Activated naive CD8-positive, alpha-beta T cell treated with anti-CD3 and anti-CD28 coated beads, Interleukin-2, amount 10 ng/mL, durations not matched to agents 7 days and 5 days (primary cell): ENCODE measurements around the gene HAO1. TPM values are rescaled to one million over a fixed set of nuclear protein-coding genes. Genes with fewer than 3 reads are reported as not detected.
"Not testable (repeated sequence)": the region's sequence is repeated elsewhere in the genome, so short reads cannot be mapped to it uniquely, and the experiment has no call there.

ENCODE experiments used
- ATAC-seq: fragments of 150-1000 bp; cut with Tn5 transposase; one replicate; pipeline ENCODE4 v1.10.0; 2021; ENCODE audit warnings: low read depth, moderate library complexity
- POLR2A ChIA-PET: fragments of 350-600 bp; sonication (Branson Sonifier 250); formaldehyde crosslinking; loops from one replicate; lab custom pipeline; 2021; ENCODE audit warnings: antibody characterized with exemption; lab: Charles Lee
- DNase-seq: peaks from one replicate; pipeline ENCODE4 v3.0.0; 2021
- H3K27ac Mint-ChIP-seq: one replicate; pipeline ENCODE4 v1.8.0; 2022; ENCODE audit warnings: mild to moderate bottlenecking, mixed read lengths
- H3K27me3 Mint-ChIP-seq: one replicate; pipeline ENCODE4 v1.8.0; 2022; ENCODE audit warnings: mild to moderate bottlenecking, moderate library complexity, mixed read lengths
- H3K36me3 Mint-ChIP-seq: one replicate; pipeline ENCODE4 v1.8.0; 2021; ENCODE audit warnings: mild to moderate bottlenecking, mixed read lengths
- H3K4me1 Mint-ChIP-seq: one replicate; pipeline ENCODE4 v1.8.0; 2021; ENCODE audit warnings: mixed read lengths
- H3K4me3 Mint-ChIP-seq: one replicate; pipeline ENCODE4 v1.8.0; 2022; ENCODE audit warnings: mild to moderate bottlenecking, moderate library complexity, mixed read lengths
- H3K9me3 Mint-ChIP-seq: one replicate; pipeline ENCODE4 v1.8.0; 2021; ENCODE audit warnings: mixed read lengths
- total RNA-seq, 2 experiments: library from RNA; stranded (reverse); gene quantifications; one replicate each; pipeline ENCODE4 v1.2.3, GENCODE V29; 2021

HAO1 gene
- total RNA-seq, 2 experiments from 2014 or later = not detected

DNA sequence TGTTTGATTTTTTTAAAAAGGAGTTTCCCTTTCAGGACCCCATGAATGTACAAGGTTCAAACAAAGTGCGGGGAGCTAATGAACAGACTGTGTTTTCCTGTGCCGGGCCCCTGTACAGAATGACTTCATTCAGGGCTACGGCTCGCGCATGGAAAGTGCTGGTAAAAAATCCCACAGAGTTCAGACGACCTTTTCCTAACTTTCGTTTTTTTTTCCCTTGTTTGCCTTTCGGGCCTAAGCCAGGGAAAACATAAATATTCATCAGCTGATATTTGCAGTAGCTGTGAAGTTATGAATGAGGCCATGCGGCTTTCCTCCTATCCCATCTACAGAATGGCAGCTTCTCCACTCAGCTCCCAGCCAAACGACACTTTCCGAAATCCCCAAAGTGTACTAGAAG, 74.0 kb downstream of the HAO1 start:
- Mint-ChIP-seq H3K4me1 (no peaks in the 10 kb centered on the region), H3K36me3 (no peaks in the 10 kb centered on the region), H3K27me3 (no peaks in the 10 kb centered on the region), H3K9me3 (no peaks in the 10 kb centered on the region), H3K27ac (no peak overlapping the region), H3K4me3 (no peak overlapping the region)
- no peak for DNase-seq
- ATAC-seq = no peak
- POLR2A ChIA-PET = no interaction called here

- DNase-seq (no peak), ATAC-seq (no peak)
- H3K36me3 Mint-ChIP-seq = no peaks in the 10 kb centered on the region
- no peak overlapping the region for H3K4me3 Mint-ChIP-seq
- no peak overlapping the region for H3K27ac Mint-ChIP-seq
- POLR2A ChIA-PET = no interaction called here
- no peaks in the 10 kb centered on the region for H3K9me3 Mint-ChIP-seq
- H3K27me3 Mint-ChIP-seq = no peaks in the 10 kb centered on the region
- H3K4me1 Mint-ChIP-seq = peaks cover 3% of the 10 kb centered on the region
Measured at GRCh38 chr20:7859356-7859802, 80.9 kb downstream of the HAO1 start.

- ATAC-seq (no peak), DNase-seq (no peak)
- no peaks in the 10 kb centered on the region for H3K9me3 Mint-ChIP-seq
- POLR2A ChIA-PET = no interaction called here
- H3K4me1 Mint-ChIP-seq = peaks cover 3% of the 10 kb centered on the region
- no peaks in the 10 kb centered on the region for H3K27me3 Mint-ChIP-seq
- H3K27ac Mint-ChIP-seq = no peak overlapping the region
- H3K4me3 Mint-ChIP-seq = no peak overlapping the region
- no peaks in the 10 kb centered on the region for H3K36me3 Mint-ChIP-seq
Measured at GRCh38 chr20:7858734-7859250, 81.5 kb downstream of the HAO1 start.

DNA sequence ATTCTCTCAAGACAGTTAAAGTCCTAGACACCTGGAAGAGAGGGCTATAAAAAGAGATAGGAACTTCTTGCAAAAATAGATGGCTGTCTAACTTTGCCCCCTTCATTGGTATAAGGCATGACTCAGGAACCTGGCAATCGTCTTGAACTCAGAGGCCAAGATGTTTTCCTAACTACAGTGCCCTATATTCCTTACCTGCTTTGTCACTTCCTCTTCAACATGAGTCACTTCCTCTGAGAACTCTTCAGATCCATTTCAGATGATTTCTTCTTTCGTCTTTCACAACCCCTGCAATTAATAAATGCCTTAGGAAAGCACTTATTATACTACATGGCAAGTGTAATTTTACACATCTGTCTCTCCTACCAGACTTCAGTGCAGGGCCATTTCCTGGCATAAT, 83.5 kb downstream of the HAO1 start:
- Mint-ChIP-seq H3K27me3 (no peaks in the 10 kb centered on the region), H3K9me3 (no peaks in the 10 kb centered on the region), H3K36me3 (no peaks in the 10 kb centered on the region), H3K4me3 (no peak overlapping the region), H3K4me1 (peaks cover 3% of the 10 kb centered on the region), H3K27ac (no peak overlapping the region)
- no peak for DNase-seq
- POLR2A ChIA-PET = no interaction called here
- ATAC-seq = no peak

DNA sequence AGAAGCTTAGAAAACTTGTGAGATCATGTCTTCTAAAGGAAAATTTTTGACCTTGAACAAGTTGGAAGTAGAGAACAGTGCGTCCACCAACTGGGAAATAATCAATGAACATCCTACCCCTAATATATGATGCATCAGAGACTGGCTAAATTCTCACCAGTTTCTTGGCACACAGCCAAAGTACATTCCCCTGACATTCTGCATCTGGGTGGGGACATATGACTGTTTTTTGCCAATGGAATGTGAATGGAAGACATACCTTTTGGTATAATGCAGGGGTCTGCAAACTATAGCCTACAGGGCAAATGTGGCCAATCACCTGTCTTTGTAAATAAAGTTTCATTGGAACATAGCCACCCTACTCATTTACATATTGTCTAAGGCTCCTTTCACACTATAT, 84.7 kb downstream of the HAO1 start:
- H3K27me3 Mint-ChIP-seq = peaks cover 2% of the 10 kb centered on the region
- no peak overlapping the region for H3K4me3 Mint-ChIP-seq
- H3K9me3 Mint-ChIP-seq = no peaks in the 10 kb centered on the region
- POLR2A ChIA-PET = no interaction called here
- no peak overlapping the region for H3K27ac Mint-ChIP-seq
- DNase-seq (no peak), ATAC-seq (no peak)
- H3K36me3 Mint-ChIP-seq = no peaks in the 10 kb centered on the region
- H3K4me1 Mint-ChIP-seq = peaks cover 3% of the 10 kb centered on the region

DNA sequence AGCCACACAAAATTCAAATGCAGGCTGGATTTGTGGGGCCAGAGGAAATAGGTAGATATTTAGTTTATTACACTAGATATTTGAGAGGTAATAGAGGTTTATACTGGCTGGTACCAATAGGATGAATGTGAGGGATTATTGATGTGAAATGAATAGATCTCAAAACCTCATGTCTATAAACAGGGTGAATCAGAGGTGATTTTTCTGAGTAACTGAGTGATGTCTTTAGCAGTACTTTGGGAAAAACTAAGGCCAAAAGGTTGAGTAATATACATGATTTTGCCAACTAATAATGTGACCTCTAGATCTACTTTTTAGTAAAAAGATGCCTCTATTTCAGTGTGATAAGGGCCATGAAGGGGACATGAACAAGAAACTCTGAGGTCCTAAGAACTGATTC, 86.8 kb downstream of the HAO1 start:
- peaks cover 3% of the 10 kb centered on the region for H3K4me1 Mint-ChIP-seq
- H3K4me3 Mint-ChIP-seq = no peak overlapping the region
- H3K9me3 Mint-ChIP-seq = no peaks in the 10 kb centered on the region
- H3K27me3 Mint-ChIP-seq = peaks cover 4% of the 10 kb centered on the region
- POLR2A ChIA-PET = no interaction called here
- H3K36me3 Mint-ChIP-seq = no peaks in the 10 kb centered on the region
- DNase-seq = no peak
- no peak for ATAC-seq
- no peak overlapping the region for H3K27ac Mint-ChIP-seq

DNA sequence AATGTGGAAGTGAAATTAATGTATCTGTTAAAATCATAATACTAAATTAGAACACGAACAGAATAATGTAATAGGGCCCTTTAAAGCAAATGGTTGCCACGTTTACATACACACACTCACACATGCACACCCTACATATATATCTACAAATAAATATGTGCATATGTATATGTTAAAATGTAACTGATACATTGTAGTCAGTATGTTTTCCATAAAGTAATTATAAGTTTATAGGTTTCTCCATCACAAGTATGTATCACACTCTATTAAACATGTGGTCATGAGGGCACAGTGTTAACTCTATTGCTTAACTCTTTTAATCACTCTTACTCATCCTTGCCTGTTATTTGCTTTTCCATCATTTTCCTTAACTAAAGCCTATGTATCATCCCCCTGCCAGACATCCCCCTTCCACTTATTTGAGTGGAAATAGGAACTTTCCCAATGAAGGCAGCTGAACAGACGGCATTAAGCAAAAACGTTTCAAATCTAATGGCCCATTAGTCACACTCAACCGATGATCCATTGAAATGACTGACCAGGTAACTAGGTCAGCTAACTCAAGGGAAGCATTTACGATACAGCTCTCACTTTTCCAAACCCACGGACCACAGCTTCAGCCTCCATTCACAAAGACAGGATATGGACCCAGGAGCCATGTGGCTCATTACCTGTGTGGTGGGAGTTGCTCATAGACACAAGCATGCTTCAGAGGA, 89.3 kb downstream of the HAO1 start:
- Mint-ChIP-seq H3K4me3 (no peak overlapping the region), H3K4me1 (no peaks in the 10 kb centered on the region), H3K27ac (no peak overlapping the region), H3K27me3 (peaks cover 4% of the 10 kb centered on the region), H3K36me3 (no peaks in the 10 kb centered on the region), H3K9me3 (no peaks in the 10 kb centered on the region)
- no peak for ATAC-seq
- POLR2A ChIA-PET = no interaction called here
- no peak for DNase-seq

DNA sequence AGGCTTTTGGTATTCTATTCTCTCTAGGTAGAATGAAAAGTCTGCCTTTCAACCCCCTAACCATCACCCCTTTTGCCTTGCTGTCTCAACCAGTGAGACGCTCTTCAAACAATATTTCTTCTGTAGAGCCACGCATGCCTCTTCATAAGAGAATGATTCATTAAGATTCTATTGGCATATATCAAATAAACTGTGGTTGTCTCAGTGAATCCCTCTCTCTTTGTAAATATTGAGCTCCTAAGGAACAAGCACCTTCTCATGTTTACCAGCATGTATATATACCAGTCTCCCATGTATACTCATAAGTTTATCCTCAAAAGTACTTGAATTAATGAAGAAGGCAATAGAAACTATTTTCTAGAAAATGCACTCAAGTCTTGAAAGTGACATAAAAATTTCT, 90.6 kb downstream of the HAO1 start:
- Mint-ChIP-seq H3K4me1 (no peaks in the 10 kb centered on the region), H3K36me3 (no peaks in the 10 kb centered on the region), H3K9me3 (no peaks in the 10 kb centered on the region), H3K27me3 (peaks cover 4% of the 10 kb centered on the region), H3K27ac (no peak overlapping the region), H3K4me3 (no peak overlapping the region)
- DNase-seq (no peak), ATAC-seq (no peak)
- POLR2A ChIA-PET = no interaction called here

GRCh38 chr20:7848351-7848750, 91.9 kb downstream of the HAO1 start:
- Mint-ChIP-seq H3K4me3 (no peak overlapping the region), H3K27ac (no peak overlapping the region), H3K36me3 (no peaks in the 10 kb centered on the region), H3K9me3 (no peaks in the 10 kb centered on the region), H3K27me3 (peaks cover 4% of the 10 kb centered on the region), H3K4me1 (no peaks in the 10 kb centered on the region)
- POLR2A ChIA-PET = no interaction called here
- DNase-seq (no peak), ATAC-seq (no peak)

DNA sequence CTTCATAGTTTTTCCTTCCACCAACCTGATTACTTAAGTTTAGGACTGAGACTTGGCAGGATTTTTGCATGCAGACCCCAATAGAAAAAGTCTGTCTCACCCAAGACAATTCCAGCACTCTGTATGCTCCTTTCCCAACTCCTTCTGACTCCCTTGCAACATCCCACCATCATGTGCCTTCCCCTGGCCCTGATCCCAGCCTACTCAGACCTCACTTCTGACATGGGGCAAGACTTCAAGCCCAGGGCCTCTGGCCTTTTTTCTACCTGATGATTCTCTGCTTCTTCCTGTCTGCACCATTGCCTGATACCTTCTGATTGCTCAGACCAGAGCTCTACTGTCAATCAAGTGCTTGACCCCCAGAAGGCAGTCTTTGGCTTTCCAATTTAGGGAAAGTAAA, 96.6 kb downstream of the HAO1 start:
- Mint-ChIP-seq H3K4me3 (no peak overlapping the region), H3K27ac (no peak overlapping the region), H3K36me3 (no peaks in the 10 kb centered on the region), H3K27me3 (peaks cover 8% of the 10 kb centered on the region), H3K9me3 (no peaks in the 10 kb centered on the region), H3K4me1 (no peaks in the 10 kb centered on the region)
- ATAC-seq (no peak), DNase-seq (no peak)
- POLR2A ChIA-PET = no interaction called here

DNA sequence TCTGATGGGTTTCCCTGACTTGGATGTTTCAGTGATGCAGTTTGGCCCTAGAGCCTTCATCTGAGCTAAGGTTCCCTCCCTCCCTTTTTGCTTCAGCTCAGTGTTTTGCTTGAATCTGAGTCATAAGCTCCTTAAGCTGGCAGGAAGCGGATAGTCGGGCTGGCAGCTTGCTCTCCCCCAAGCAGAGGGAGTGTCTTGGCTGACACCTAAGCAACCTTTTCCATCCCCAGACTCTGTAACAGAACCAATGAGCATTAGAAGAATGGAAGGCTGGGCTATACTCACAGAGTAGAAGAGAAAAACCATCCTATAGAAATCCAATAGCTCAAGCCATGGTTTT, 98.3 kb downstream of the HAO1 start:
- Mint-ChIP-seq H3K36me3 (no peaks in the 10 kb centered on the region), H3K4me1 (no peaks in the 10 kb centered on the region), H3K27me3 (peaks cover 8% of the 10 kb centered on the region), H3K27ac (no peak overlapping the region), H3K4me3 (no peak overlapping the region), H3K9me3 (no peaks in the 10 kb centered on the region)
- ATAC-seq = no peak
- no peak for DNase-seq
- POLR2A ChIA-PET = no interaction called here

DNA sequence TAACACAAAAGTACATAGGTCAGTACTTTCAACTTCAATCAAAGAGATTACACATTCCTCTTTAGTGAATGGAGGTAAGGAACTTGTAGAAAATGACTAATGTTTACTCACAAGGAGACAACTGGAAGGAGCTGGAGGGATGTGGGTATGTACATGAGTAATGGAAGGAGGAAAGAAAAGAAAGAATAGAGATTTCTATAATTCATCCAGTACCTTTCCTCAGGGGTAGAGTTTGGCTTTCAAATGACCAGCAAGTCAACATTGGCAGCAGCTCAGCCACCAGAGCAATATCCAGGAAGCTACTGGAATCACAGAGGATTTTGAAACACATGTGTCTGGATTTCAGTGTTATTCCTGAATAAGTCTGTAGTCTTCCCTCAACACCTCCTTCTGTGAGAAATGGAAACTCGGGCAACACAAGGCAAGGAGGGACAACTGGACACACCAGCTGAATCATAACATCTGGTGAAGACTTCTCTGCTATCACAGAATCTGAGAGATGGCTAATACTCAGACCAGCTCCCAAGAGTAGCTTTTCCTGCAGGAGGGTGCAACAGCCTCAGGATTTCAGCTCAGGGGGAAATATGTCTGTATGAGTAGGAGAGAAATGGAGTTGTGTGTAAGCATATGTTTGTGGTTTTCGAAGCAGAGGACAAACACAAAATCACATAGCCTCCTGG, 98.8 kb downstream of the HAO1 start:
- Mint-ChIP-seq H3K27ac (no peak overlapping the region), H3K9me3 (no peaks in the 10 kb centered on the region), H3K4me1 (no peaks in the 10 kb centered on the region), H3K36me3 (no peaks in the 10 kb centered on the region), H3K4me3 (no peak overlapping the region), H3K27me3 (peaks cover 8% of the 10 kb centered on the region)
- POLR2A ChIA-PET = no interaction called here
- ATAC-seq = no peak
- no peak for DNase-seq

DNA sequence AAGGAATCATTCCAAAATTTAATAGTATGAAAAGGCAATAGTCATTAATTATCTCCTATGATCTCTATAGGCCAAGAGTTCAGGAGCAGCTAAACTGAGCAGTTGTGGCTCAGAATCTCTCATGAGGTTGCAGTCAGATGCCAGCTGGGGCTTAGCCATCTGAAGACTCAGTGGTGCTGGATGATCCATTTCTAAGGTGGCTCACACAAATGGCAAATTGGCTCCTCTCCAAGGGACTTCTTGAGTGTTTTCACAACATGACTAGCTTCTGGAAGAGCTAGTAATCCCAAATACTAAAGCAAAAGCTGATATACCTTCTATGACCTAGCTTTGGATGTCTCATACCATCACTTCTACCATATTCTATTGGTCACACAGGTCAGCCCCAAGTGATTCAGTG, 104.2 kb downstream of the HAO1 start:
- Mint-ChIP-seq H3K27me3 (no peaks in the 10 kb centered on the region), H3K27ac (no peak overlapping the region)

GRCh38 chr20:7834441-7834840, 105.8 kb downstream of the HAO1 start:
- DNase-seq, H3K27me3 Mint-ChIP-seq, H3K4me1 Mint-ChIP-seq, H3K36me3 Mint-ChIP-seq, H3K27ac Mint-ChIP-seq, H3K9me3 Mint-ChIP-seq, ATAC-seq, POLR2A ChIA-PET, H3K4me3 Mint-ChIP-seq: not testable (repeated sequence)

More for the DNA sequence above, 104.2 kb downstream of the HAO1 start:
- Mint-ChIP-seq H3K4me3 (no peak overlapping the region), H3K4me1 (no peaks in the 10 kb centered on the region), H3K9me3 (peaks cover 2% of the 10 kb centered on the region), H3K36me3 (no peaks in the 10 kb centered on the region)
- POLR2A ChIA-PET = no interaction called here
- no peak for DNase-seq
- ATAC-seq = no peak
